Suprapubic skin (tissue), 2 donors: ENCODE measurements around the gene ICAM4.

Experiments used
- EP300 ChIP-seq: sonication (generic); formaldehyde crosslinking; IDR thresholded peaks from one replicate; pipeline ENCODE4 v1.6.1; 2017; ENCODE audit warnings: antibody characterized with exemption
- POLR2A ChIP-seq, 2 donors: fragments of 450-650 bp; IDR thresholded peaks; one replicate each; pipeline ENCODE4 v1.6.1; 2017; ENCODE audit warnings: antibody characterized with exemption in 2 of 2, mild to moderate bottlenecking in 2 of 2, moderate library complexity in 2 of 2

- TF ChIP-seq POLR2A (IDR thresholded peaks at IDR 0.05) (no peak), EP300 (no peak)
Observed at GRCh38 chr19:10321874-10322835, 35.4 kb downstream of the ICAM4 start.
